Mesenteric fat pad (tissue), 1 donor: Measurements from ENCODE around the gene UST. TPM values are rescaled to one million over a fixed set of nuclear protein-coding genes. Genes with fewer than 3 reads are reported as not detected.
"Not testable (repeated sequence)": the region's sequence is repeated elsewhere in the genome, so short reads cannot be mapped to it uniquely, and the experiment has no call there.

Source experiments
- DNase-seq: peaks from one replicate; pipeline ENCODE4 v3.0.0-alpha.2; 2020; ENCODE audit warnings: low spot score
- total RNA-seq: library from RNA; stranded (reverse); fragmentation: NEBNext Ultra II Directional; extraction: Animal tissue kit (Norgen Biotek cat#: 25700); gene quantifications from one replicate; pipeline ENCODE4 v1.2.1, GENCODE V29; 2021
- donor health status: DM: yes; HTN: yes; CAD: no.

Gene UST
- total RNA-seq, 1 donor from 2014 or later = 5.2 TPM

DNA sequence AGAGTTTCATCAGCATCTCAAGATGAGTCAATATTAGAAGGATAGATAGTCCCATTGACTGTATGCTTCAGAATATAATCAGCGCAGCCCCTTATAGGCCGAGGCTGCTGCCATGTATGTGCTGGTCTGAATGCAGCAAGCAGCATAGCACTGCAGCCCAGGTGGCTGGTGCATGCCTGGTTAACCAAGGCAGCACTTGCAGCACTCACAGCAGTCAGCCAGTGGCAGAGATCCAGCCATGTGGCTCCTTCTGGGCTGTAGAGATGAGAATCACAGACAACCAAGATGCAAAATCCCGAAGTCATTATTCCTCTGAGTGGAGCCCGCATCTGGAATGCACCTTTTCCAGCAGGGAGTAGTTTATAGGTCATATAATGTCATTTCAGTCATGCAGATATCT lies 251.9 kb downstream of the UST start:
- no peak for DNase-seq

DNA sequence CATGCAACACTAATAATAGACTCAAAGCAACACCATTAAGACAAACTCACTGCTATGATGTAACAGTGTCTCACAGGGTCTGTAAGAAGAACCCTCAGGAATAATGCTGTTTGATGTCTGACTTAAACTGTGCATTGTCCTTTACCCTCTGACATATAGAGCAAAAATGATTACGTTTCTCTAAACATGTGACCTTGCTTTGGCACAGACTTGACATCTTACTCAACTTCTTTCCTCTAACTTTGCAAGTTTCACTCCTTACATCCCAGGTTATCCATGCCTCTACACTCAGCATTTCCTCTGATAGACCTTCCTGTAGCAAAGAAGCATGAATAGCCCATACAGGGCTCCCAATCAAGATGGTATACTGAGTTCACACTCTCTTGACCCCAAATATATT lies 252.7 kb downstream of the UST start:
- no peak for DNase-seq

DNA sequence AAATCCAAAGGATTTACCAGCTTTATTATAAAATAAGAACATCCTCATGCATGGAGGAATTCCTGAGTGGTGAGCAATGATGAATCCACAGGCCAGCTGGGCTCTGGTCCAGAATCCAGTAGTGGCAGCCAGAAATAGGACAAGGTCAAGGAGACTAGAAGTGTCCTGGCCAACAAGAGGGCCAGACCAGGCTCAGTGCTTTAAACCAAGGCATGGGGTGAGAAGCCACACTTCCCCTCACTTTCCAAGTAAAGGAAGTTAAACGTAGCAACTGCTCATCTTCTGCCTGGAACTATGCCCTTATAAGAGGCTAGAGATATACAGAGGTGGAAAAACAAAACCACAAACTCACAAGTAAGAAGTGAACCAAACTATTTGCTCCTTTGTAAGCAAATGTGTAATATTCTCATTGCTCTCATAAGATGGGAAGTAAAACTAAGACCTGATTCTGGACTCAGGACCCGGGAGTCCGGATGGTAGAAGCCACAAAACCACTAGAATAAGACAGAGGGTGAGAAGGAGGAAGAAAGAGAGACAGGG lies 253.2 kb downstream of the UST start:
- no peak for DNase-seq

DNA sequence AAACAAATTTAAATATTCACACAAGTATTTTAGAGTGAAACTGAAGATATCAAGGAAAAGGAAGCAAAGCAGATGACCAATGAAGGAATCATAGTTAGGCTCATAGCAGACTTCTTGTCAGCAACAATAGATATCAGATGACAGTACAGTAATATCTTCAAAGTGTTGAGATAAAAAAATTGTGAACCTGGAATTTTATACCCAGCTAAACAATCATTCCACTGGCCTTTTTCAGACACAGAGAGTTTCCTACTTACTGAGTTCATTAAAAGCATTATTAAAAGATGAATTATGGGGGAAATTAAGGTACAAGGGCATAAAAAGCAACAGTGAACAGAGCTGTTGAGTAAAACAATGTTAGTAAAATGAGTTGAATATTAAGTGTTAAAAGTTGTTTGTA lies 254.6 kb downstream of the UST start:
- no peak for DNase-seq

DNA sequence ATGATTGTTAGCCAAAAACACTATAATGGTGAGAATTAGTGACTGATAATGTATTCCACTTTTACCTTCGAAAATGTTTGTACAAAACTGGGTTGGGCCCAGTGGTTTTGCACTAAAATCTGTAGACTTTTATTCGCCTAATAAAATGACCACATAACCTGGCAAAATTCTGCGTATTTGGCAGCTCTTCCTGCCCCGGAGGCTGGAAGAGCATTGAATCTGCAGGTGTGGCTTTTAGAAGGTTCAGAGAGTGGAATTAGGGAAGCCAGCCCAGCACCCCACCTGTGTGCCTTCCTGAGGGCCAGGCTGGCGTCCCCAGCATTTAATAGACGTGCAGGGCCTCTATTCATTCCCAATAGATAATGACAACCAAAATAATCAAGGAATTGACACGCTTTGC lies 256.7 kb downstream of the UST start:
- no peak for DNase-seq

DNA sequence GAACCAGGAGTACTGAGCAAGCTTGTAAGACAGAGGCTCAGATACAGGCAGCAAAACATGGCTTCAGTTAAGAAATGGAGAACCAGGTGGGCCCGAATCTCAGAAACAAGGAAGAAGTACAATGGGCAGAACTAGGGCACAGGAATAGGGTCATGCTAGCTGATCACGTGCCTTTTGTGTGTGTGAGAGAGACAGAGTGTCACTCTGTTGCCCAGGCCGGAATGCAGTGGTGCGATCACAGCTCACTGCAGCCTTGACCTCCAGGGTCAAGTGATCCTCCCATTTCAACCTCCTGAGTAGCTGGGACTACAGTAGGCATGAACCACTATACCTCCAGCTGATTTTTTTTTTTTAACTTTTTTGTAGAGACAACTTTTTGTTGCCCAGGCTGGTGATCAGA lies 257.8 kb downstream of the UST start:
- no peak for DNase-seq

DNA sequence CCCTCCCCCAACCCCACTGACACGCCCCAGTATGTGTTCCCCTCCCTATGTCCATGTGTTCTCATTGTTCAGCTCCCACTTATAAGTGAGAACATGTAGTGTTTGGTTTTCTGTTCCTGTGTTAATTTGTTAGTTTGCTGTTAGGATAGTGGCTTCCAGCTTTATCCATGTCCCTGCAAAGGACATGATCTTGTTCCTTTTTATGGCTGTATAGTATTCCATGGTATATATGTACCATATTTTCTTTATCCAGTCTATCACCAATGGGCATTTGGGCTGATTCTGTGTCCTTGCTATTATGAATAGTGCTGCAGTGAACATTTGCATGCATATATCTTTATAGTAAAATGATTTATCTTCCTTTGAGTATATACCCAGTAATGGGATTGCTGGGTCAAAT lies 259.4 kb downstream of the UST start:
- DNase-seq = not testable (repeated sequence)

DNA sequence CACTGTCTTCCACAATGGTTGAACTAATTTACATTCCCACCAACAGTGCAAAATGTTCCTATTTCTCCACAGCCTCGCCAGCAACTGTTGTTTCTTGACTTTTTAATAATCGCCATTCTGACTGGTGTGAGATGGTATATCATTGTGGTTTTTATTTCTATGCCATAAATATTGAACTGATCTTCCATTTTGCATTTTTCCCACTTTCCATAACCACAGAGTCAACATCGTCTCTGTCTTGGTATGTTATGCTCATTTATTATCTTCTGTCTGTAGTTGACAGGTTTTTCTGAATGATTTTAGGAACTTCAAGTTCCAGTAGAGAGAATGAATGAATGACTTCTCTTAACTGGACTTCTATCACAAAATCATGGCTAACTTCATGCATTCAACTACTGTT lies 259.8 kb downstream of the UST start:
- no peak for DNase-seq

DNA sequence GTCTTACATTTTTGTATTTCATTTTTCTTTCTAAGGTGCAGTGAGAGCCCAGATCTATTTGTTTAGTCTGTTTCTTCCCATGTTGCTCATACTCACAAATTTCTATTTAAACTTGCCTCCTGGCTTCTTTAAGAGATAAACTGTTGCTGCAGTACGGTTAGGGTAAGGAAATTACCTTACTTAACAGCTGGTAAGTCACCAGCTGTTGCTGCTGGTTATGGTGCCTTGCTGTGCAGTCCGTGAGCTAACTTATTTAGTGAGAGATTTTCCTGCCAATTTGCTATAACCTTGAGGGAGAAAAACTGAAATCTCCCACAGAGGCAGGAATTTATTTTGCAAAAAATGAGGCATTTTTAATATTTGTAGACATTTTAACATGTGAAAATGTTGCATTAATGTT lies 261.0 kb downstream of the UST start:
- no peak for DNase-seq

DNA sequence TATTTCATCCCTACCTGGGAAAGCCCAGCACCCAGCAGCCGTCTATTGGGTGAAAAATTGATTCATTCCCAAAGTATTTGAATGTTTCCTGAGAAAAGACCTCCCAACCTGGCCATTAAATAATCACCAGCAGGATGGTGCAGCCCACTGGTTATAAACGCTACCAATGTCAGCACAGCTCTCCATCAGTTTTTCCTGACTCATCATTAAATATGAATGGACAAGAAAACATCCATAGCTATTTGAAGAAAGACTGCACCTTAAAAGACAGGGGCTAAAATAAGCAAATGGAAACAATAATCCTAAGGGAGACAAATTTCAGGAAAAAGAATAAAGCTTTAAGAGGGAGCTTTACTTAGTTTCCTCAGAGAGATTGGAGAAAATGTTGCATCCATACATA lies 261.9 kb downstream of the UST start:
- DNase-seq = no peak

DNA sequence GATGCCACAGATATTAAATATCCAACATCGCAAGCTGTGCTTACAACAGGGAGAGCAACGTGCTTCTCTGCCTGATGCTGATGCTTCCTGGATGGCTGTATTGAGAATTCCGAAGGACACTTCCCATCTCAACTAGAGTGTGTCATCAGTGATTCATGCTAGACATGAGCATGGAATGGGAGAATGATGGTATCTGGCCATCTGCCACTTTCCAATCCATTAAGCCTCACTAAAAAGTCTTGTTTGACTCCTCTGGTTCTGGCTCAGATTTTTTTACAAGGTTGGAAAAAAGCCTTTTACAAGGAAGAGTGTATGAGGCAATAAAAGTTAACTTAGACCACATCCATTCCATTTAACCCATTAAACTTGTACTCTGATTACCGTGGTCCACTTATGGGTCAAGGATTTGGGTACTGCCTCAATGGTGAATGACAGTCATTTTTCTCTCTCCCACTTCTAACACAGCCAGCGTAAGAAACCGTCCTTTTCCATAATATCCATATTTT lies 265.3 kb downstream of the UST start:
- DNase-seq = no peak

DNA sequence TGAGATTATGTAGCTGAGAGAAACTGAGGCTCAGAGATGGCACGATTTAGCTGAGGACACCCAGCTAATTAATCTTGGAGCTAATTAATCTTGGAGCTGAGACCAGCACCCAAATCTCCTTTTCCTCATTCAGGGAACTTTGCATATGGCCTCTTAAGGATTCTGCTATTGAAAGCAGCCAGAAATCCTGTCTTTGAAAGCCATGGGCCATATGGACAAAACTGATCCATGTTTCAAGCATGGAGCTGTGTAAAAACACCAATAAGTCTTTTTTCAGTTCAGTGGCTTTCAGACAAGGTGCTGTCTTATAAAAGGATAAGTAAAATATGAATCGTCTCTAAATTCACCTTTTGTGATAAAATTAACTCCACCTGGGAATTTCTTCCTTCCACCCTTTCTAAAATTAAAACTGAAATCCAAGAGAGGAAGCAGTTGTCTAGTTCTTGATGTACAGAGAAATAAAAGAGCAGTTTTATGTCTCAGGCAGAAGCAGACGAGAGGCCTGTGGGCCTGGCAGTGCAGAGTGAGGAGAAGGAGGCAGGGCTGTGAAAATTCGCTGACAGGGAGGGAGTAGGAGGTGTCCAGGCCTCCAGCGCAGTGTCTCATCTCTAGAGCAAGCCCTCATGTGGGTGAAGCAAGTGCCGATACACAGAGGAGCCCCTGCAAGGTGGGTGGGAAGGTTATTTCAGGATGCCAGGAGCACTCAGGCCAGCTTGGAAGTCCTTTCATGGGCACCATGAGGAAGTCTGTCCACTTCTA lies 266.9 kb downstream of the UST start:
- no peak for DNase-seq

DNA sequence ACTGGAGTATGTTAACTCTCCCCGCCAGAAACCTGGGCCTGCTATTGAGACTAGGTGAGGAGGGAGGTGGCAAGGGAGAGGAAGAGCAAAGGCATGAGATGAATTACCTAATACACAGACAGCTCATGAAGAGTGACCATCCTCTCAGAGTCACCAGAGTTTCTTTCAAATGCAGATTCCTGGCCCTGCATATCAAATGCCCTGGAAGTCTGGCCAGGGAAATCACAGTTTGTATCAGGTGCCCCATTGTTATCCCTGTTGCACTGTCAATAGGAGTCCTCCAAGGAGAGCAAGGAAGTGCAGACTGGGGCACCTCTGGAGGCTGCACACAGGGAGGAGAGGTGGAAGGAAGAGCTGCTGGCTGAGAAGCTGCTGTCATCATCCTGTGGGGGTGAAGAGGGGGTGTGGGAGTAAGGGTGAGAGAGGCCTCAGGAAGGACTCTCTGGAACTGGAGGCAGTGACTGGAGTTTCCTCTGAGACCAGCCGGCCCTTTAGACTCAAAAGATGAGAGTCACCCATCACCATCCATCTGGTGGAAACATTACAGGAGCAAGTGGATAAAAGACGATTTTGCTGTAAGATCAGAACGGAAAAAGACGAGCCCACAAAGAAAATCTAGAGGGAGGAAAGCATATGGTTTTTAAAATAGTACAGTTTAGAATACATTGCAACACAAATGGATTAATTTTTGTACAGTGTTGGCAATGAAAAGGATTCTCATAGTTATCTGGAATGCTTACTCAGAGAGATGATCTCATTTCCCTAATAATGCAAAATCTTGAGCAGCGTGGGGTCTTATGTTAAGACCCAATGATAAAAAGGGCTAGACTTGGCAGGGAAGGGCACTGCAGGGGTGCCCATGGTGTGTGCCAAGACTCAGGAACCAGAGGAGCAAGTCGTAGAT lies 268.1 kb downstream of the UST start:
- DNase-seq = no peak

DNA sequence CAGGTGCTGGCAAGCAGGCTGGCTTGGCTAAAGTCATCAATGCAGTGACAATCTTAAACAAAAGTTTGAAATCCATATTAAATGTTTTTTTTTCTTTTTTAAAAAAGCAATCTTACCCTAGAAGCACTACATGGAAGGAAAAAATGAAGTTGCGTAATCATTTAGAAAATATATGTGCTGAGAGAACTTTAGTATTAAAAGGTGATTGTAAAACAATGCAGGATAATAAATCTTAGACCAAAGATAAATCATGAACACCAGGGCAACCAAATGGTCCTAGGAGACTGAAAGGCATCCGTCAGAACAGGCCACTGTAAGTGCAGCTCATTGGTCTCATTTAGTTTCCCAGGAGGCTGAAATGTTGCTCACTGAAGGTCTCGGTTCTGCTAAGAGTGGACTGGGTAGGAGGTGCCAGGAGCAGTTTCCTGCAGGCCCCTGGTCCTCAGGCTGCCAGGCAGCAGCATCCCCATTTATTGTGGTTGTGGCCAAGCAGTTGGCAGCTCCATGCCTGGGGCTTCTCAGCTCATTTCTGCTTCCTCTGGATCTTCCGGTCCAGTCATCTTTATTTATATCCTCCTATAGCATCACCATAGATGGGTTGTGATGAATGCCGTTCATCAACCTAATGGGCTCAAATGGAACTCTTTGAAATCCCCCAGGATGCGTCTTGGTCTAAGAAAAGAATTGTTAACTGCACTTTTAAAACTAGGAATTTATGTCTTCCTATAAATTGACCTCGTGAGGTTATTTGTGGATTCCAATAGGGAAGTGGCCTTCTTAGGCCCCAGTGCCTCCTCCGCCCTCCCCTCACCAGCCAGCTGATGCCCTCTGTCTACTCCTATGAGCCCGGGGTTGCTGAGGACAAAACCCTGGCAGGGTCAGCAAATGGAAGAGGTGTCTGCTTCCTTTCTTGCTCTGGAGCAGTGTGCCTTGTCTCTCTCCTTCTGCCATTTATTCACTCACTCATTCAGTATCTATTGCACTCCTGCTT lies 269.0 kb downstream of the UST start:
- no peak for DNase-seq

DNA sequence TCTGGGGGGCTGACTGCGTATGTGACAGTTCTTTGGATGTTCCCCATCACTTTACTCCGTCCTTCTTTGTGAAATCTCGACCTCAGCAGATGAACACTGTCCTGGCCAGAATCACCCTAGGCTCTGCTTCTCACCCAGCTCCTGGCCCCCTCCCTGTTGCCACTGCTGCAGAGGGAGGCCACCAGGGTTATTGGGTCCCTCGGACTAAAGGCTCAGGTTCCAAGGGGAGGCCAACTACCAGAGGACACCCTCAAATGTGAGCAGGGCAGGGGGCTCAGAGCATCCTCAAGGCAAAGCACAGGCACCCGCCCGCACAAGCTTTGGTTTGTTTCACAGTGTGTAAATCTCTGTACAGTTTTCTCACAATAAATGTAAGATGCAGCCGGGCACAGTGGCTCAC lies 269.9 kb downstream of the UST start:
- no peak for DNase-seq

DNA sequence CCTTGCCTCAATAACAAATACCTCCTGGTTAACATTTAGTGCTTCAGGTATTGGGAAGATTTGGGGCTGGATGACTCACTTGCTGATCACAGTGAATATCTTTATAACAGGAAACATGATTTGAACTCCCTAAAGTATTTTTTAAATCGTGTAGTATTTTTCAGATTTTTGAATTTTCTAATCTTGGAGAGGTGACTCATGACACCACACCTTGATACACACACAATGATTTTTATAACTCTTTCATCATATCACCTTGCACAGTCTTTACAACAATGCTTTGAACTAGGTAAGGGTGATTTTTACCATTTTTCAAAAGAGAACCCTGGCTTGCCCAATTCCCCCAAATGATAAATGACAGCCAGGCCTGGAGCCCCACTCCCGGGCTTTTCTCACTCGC lies 273.5 kb downstream of the UST start:
- no peak for DNase-seq

DNA sequence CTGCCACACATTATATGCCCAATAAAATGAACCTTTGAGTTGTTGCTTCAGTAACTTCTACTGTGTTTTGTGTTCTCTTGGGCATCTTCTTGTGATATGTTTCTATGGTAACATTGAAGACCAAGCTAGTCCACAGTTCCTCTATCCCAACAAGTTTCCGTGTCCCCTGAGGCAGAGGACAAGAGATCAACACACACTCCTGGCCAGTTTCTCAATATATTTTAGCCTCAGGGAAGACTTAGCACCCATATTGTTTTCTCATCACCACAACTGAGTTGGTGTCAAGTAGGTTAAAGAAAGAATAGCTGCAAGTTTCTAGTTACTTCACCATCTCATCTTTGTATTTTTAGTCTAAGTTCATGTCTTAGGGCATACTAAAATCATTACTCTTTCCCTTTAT lies 277.5 kb downstream of the UST start:
- DNase-seq = no peak

DNA sequence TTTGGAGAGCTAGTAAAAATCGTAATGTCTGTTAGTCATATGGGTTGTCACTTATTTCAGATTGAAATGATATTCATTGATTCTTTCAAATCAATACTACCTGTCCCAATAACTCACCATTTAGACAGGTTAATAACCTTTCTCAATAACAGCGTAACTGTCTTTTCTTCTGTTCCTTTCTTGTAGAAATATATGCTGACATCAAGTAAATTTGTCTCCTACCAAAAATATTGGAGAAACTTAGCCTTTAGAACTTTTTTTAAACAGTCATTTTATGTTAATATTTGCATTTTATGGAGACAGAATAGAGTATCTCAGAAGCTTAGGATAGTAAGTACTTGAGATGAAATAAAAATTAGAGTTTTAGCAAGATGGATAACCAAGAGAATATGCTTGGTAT lies 278.2 kb downstream of the UST start:
- DNase-seq = no peak

DNA sequence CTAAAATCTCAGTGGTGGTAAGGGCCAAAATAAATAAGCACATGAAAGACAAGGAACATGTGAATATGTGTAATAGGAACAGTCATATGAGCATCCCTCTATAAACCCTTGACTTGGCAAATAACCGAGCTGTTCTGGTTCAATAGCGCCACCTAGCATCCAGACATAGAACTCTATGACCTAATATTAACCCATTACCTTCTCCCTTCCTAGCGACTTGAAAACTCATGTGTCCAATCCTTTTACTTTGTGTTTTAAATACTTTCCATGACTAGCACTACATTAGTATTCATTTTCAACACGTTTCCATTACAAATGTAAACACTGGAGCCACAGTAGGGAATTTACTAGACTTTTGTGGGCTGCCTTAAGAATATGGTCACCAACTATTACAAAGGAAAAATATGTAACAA lies 279.7 kb downstream of the UST start:
- DNase-seq = no peak

DNA sequence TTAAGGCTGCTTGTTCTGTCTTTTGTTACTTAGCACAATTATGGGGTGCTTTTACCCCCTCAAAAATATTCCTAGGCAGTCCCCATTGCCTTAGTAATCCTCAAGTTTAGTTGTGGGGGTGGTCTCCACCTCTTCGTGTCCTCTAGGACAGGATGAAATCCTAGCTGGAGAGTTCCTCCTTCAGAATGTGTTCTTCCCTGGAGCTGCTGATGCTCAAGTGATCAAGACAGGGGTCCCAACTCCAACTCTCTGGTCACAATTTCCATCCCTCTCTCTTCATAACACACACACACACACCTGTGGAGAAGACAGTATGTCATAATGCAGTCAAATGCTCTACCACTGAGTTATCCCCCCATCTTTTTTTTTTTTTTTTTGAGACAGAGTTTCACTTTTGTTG lies 280.7 kb downstream of the UST start:
- no peak for DNase-seq
